B cell (primary cell): ENCODE measurements around the gene ABHD17B. TPM values are rescaled to one million over a fixed set of nuclear protein-coding genes. Genes with fewer than 3 reads are reported as not detected.

Source experiments
- ATAC-seq: fragments of 200-7000 bp; cut with Tn5 transposase; one replicate; pipeline ENCODE4 v1.10.0; 2021; ENCODE audit warnings: low read depth, mild to moderate bottlenecking, moderate number of reproducible peaks, moderate library complexity
- CTCF ChIA-PET: fragments of 350-600 bp; sonication (Branson Sonifier 250); formaldehyde crosslinking; loops from one replicate; lab custom pipeline; 2021; ENCODE audit warnings: antibody characterized with exemption, inconsistent platforms; lab: Charles Lee
- POLR2A ChIA-PET: fragments of 350-600 bp; sonication (Branson Sonifier 250); formaldehyde crosslinking; loops from one replicate; lab custom pipeline; 2021; ENCODE audit warnings: antibody characterized with exemption; lab: Charles Lee
- DNase-seq: peaks from one replicate; pipeline ENCODE4 v3.0.0; 2013
- H2AFZ ChIP-seq: 2 replicates; pipeline ENCODE4 v1.6.1; 2012; ENCODE audit warnings: mild to moderate bottlenecking, low read depth, low read length; ENCODE audit not compliant: insufficient read depth, poor library complexity, severe bottlenecking
- H3K27ac ChIP-seq, 2 donors: 1 replicate in 1 of 2; 2 replicates in 1 of 2; pipeline ENCODE4 v1.5.1; 2012 to 2013; ENCODE audit warnings: low read length in 2 of 2, mild to moderate bottlenecking in 2 of 2, moderate library complexity in 1 of 2
- H3K27me3 ChIP-seq, 4 experiments: fragments of 200-600 bp in 1 of 4; sonication (generic) in 1 of 4; replicated peaks in 1 of 4; 1 replicate in 2 of 4; 2 replicates in 2 of 4; pipeline versions ENCODE4 v1.6.1 to v1.7.0; 2013 to 2016; ENCODE audit warnings: low read length in 3 of 4, mild to moderate bottlenecking in 2 of 4, mixed read lengths in 1 of 4, moderate library complexity in 1 of 4; ENCODE audit not compliant: insufficient read depth in 4 of 4, control insufficient read depth in 3 of 4; ENCODE audit errors: control extremely low read depth in 1 of 4
- H3K36me3 ChIP-seq, 2 experiments: replicated peaks in 1 of 2; 1 replicate in 1 of 2; 2 replicates in 1 of 2; pipeline versions ENCODE4 v1.6.1 to v1.7.1; 2013; ENCODE audit warnings: low read length in 1 of 2; ENCODE audit not compliant: insufficient read depth in 2 of 2, control insufficient read depth in 1 of 2; ENCODE audit errors: control extremely low read depth in 1 of 2, extremely low read depth in 1 of 2
- H3K4me1 ChIP-seq, 2 donors: fragments of 200-600 bp in 1 of 2; sonication (generic) in 1 of 2; 1 replicate in 1 of 2; 2 replicates in 1 of 2; pipeline versions ENCODE4 v1.5.1 to v1.6.1; 2013 to 2017; ENCODE audit warnings: low read length in 2 of 2; ENCODE audit not compliant: control insufficient read depth in 2 of 2, insufficient read depth in 2 of 2
- H3K4me2 ChIP-seq: replicated peaks from 2 replicates; pipeline ENCODE3; 2012; ENCODE audit warnings: mild to moderate bottlenecking, low read depth, low read length; ENCODE audit not compliant: poor library complexity, severe bottlenecking
- H3K4me3 ChIP-seq, 5 experiments: fragments of 200-600 bp in 1 of 5; sonication (generic) in 1 of 5; 1 replicate in 3 of 5; 2 replicates in 2 of 5; pipeline versions ENCODE4 v1.5.1 to v1.7.0; 2011 to 2016; ENCODE audit warnings: low read length in 4 of 5, mild to moderate bottlenecking in 4 of 5, low read depth in 2 of 5, control low read depth in 1 of 5, moderate library complexity in 1 of 5; ENCODE audit not compliant: insufficient read depth in 1 of 5; ENCODE audit errors: control extremely low read depth in 1 of 5, extremely low read depth in 1 of 5
- H3K79me2 ChIP-seq: fragments of 200-600 bp; sonication (generic); one replicate; pipeline ENCODE4 v1.6.0; 2016; ENCODE audit warnings: low read length; ENCODE audit not compliant: control insufficient read depth, insufficient read depth
- H3K9ac ChIP-seq: fragments of 200-600 bp; sonication (generic); 2 replicates; pipeline ENCODE4 v1.6.1; 2017; ENCODE audit warnings: mild to moderate bottlenecking, low read length, moderate library complexity
- H3K9me3 ChIP-seq, 3 donors: one replicate each; pipeline versions ENCODE4 v1.6.1 to v1.7.1; 2013; ENCODE audit warnings: low read length in 2 of 3; ENCODE audit not compliant: control insufficient read depth in 2 of 3, insufficient read depth in 1 of 3; ENCODE audit errors: control extremely low read depth in 1 of 3
- H4K20me1 ChIP-seq: 2 replicates; pipeline ENCODE4 v1.6.0; 2012; ENCODE audit warnings: mild to moderate bottlenecking, low read length; ENCODE audit not compliant: insufficient read depth, control insufficient read depth, poor library complexity, severe bottlenecking
- H3K27ac Mint-ChIP-seq: one replicate; pipeline ENCODE4 v1.8.0; 2021; ENCODE audit warnings: mixed read lengths
- H3K27me3 Mint-ChIP-seq: one replicate; pipeline ENCODE4 v1.8.0; 2021; ENCODE audit warnings: mixed read lengths
- H3K4me1 Mint-ChIP-seq: one replicate; pipeline ENCODE4 v1.8.0; 2021; ENCODE audit warnings: mixed read lengths
- H3K4me3 Mint-ChIP-seq: one replicate; pipeline ENCODE4 v1.8.0; 2021; ENCODE audit warnings: mixed read lengths
- H3K9me3 Mint-ChIP-seq: one replicate; pipeline ENCODE4 v1.8.0; 2022; ENCODE audit warnings: mixed read lengths; ENCODE audit not compliant: insufficient read depth
- EZH2 ChIP-seq: IDR thresholded peaks from 2 replicates; pipeline ENCODE4 v1.6.1; 2012; ENCODE audit warnings: borderline replicate concordance, low read depth, mild to moderate bottlenecking, moderate library complexity, low read length; ENCODE audit not compliant: insufficient read depth, poor library complexity, severe bottlenecking
- WGBS: methylation state at CpG from one replicate; pipeline ENCODE4 v1.1.5; 2013; ENCODE audit warnings: missing lambda C conversion rate; ENCODE audit not compliant: insufficient coverage; 5-methylcytosine and 5-hydroxymethylcytosine counted together
- intact Hi-C: fragments of 100-400 bp; cut with micrococcal nuclease; formaldehyde crosslinking; loops from one replicate; pipeline ENCODE4 v1.10.0; 2022
- polyA plus RNA-seq: library from polyadenylated mRNA; depleted of rRNA; stranded (reverse); fragments of >200 nt; gene quantifications from 2 replicates; pipeline ENCODE4 v1.2.3, GENCODE V29; 2012
- total RNA-seq, 2 donors: library from RNA; stranded (reverse); fragments of 120-200 nt in 1 of 2; gene quantifications; 1 replicate in 1 of 2; 2 replicates in 1 of 2; pipeline versions ENCODE4 v1.2.3 to v1.2.4, GENCODE V29; 2013 to 2022
- TF ChIP-seq, protein P1 (sequence below): fragments of 200-600 bp; IDR thresholded peaks from one replicate; pipeline ENCODE4 v1.8.0; 2022; ENCODE audit warnings: antibody characterized with exemption, mild to moderate bottlenecking

The ABHD17B gene
- total and polyA plus RNA-seq, 2 donors (not counting 1 experiment from before 2014, with no cell fraction given) = 11.3 to 24.4 TPM

GRCh38 chr9:71884005-71884404 lies 27.0 kb downstream of the ABHD17B start:
- ChIA-PET POLR2A (no interaction called here), CTCF (no interaction called here)
- no peak overlapping the region for H3K27ac Mint-ChIP-seq
- ATAC-seq (no peak), DNase-seq (no peak)
- H3K27me3 ChIP-seq = no peaks in the 10 kb centered on the region
- peaks cover under 1% of the 10 kb centered on the region for H4K20me1 ChIP-seq
- no peak overlapping the region for H3K9ac ChIP-seq
- peak overlapping the region in 1 of 2 donors; percentile 57 for H3K27ac ChIP-seq
- H3K4me3 Mint-ChIP-seq = no peak overlapping the region
- H3K9me3 ChIP-seq = peaks cover 12 to 42% (median 29%) of the 10 kb centered on the region in 3 donors
- no peak for TF ChIP-seq EZH2
- TF ChIP-seq, protein P1, sequence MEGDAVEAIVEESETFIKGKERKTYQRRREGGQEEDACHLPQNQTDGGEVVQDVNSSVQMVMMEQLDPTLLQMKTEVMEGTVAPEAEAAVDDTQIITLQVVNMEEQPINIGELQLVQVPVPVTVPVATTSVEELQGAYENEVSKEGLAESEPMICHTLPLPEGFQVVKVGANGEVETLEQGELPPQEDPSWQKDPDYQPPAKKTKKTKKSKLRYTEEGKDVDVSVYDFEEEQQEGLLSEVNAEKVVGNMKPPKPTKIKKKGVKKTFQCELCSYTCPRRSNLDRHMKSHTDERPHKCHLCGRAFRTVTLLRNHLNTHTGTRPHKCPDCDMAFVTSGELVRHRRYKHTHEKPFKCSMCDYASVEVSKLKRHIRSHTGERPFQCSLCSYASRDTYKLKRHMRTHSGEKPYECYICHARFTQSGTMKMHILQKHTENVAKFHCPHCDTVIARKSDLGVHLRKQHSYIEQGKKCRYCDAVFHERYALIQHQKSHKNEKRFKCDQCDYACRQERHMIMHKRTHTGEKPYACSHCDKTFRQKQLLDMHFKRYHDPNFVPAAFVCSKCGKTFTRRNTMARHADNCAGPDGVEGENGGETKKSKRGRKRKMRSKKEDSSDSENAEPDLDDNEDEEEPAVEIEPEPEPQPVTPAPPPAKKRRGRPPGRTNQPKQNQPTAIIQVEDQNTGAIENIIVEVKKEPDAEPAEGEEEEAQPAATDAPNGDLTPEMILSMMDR = no peak
- H3K4me3 ChIP-seq = no peak overlapping the region
- peaks cover 16% of the 10 kb centered on the region for H3K9me3 Mint-ChIP-seq
- H3K4me1 Mint-ChIP-seq = peaks cover 45% of the 10 kb centered on the region
- H3K79me2 ChIP-seq = peaks cover 94% of the 10 kb centered on the region
- no peak overlapping the region for H2AFZ ChIP-seq
- no peak overlapping the region for H3K4me2 ChIP-seq
- H3K27me3 Mint-ChIP-seq = no peaks in the 10 kb centered on the region
- H3K36me3 ChIP-seq = peaks cover 0 to 5% of the 10 kb centered on the region in 2 experiments
- intact Hi-C loops = no loop called here
- H3K4me1 ChIP-seq = peaks cover 13 to 28% of the 10 kb centered on the region in 2 donors

DNA sequence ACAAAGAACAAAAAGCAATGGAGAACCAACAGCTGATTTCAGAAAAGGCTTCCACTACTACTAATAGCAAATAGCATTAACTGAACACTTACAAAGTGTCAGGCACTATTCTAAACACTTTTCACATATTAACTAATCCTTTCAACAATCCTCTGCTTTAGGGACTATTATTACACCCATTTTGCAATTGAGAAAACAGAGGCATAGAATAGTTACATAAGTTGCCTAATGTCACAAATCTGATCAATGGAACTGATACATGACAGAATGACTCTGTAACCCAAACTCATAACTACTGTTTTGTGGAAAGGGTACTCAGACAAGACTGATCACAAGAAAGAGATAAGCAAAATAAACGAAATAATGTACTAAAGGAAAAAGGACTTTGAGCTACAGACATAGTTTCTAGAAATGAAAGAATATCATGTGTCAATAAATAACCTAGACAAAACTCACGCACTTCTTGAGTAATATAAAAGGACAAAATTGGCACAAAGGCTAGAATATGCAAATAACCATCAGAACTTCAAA lies 31.3 kb downstream of the ABHD17B start:
- H3K4me2 ChIP-seq = no peak overlapping the region
- no CpG with 5 or more reads among the region's 2 CpGs for WGBS
- H3K9ac ChIP-seq = no peak overlapping the region
- no peak overlapping the region for H3K4me3 Mint-ChIP-seq
- ATAC-seq (no peak), DNase-seq (no peak)
- POLR2A ChIA-PET = no interaction called here
- H3K4me3 ChIP-seq = no peak overlapping the region
- no peak overlapping the region for H3K27ac Mint-ChIP-seq
- no peak overlapping the region for H3K27ac ChIP-seq
- no peaks in the 10 kb centered on the region for H3K27me3 Mint-ChIP-seq
- H3K79me2 ChIP-seq = peaks cover 100% of the 10 kb centered on the region
- peaks cover 20 to 59% (median 37%) of the 10 kb centered on the region in 3 donors for H3K9me3 ChIP-seq
- TF ChIP-seq, protein P1 = no peak
- TF ChIP-seq EZH2 = no peak
- peaks cover 0 to under 1% of the 10 kb centered on the region in 2 donors for H3K4me1 ChIP-seq
- intact Hi-C loops = no loop called here
- peaks cover 0 to 5% of the 10 kb centered on the region in 2 experiments for H3K36me3 ChIP-seq
- H3K27me3 ChIP-seq = no peaks in the 10 kb centered on the region
- no peak overlapping the region for H2AFZ ChIP-seq
- CTCF ChIA-PET = interaction anchor here (1.1 kb wide), 1 partner anchor 61 kb away, joined by 3 read pairs; no protein-coding TSS in a partner anchor
- peaks cover 25% of the 10 kb centered on the region for H3K9me3 Mint-ChIP-seq
- H3K4me1 Mint-ChIP-seq = peaks cover 22% of the 10 kb centered on the region
- peaks cover 26% of the 10 kb centered on the region for H4K20me1 ChIP-seq
